OCI-LY1 (cell line): ENCODE data around the gene RCAN3.

Experiments used
- CTCF ChIP-seq: fragments of 200-600 bp; sonication (generic), shearing (Covaris generic); IDR thresholded peaks from 2 replicates; pipeline ENCODE4 v1.5.1; 2017; ENCODE audit warnings: mild to moderate bottlenecking, antibody characterized with exemption, low read length, moderate library complexity, mixed read lengths
- EZH2 ChIP-seq: fragments of 200-600 bp; sonication (generic), shearing (Covaris generic); IDR thresholded peaks from 2 replicates; pipeline ENCODE4 v1.8.0; 2017; ENCODE audit warnings: borderline replicate concordance, mixed run types, mild to moderate bottlenecking, antibody characterized with exemption, low read length, moderate library complexity, mixed read lengths

GRCh38 chr1:24489674-24490073, 13.0 kb upstream of the RCAN3 start:
- TF ChIP-seq CTCF (no peak), EZH2 (no peak)
